Stomach smooth muscle (tissue), 2 donors: ENCODE measurements around the gene MYOG.

Source experiments
- H3K27ac ChIP-seq: one replicate; pipeline ENCODE4 v1.7.0; 2013; ENCODE audit warnings: mild to moderate bottlenecking, low read length, inconsistent platforms
- H3K27me3 ChIP-seq, 2 donors: one replicate each; pipeline ENCODE4 v1.7.0; 2013; ENCODE audit warnings: low read length in 2 of 2; ENCODE audit not compliant: insufficient read depth in 2 of 2, control insufficient read depth in 1 of 2
- H3K36me3 ChIP-seq, 2 donors: one replicate each; pipeline ENCODE4 v1.7.0; 2013; ENCODE audit warnings: low read length in 2 of 2; ENCODE audit not compliant: control insufficient read depth in 2 of 2, insufficient read depth in 2 of 2
- H3K4me1 ChIP-seq: one replicate; pipeline ENCODE4 v1.7.0; 2013; ENCODE audit warnings: low read length; ENCODE audit not compliant: control insufficient read depth, insufficient read depth
- H3K4me3 ChIP-seq, 2 donors: one replicate each; pipeline ENCODE4 v1.7.0; 2013; ENCODE audit warnings: low read length in 2 of 2
- H3K9ac ChIP-seq, 2 donors: one replicate each; pipeline ENCODE4 v1.7.0; 2013; ENCODE audit warnings: low read length in 2 of 2, mild to moderate bottlenecking in 1 of 2
- H3K9me3 ChIP-seq, 2 donors: one replicate each; pipeline ENCODE4 v1.7.0; 2013; ENCODE audit warnings: low read length in 2 of 2; ENCODE audit not compliant: control insufficient read depth in 2 of 2
- donor health status: healthy.
- donor health status: Pancreatic carcinoma.

MYOG gene

GRCh38 chr1:203085528-203086406 is at the start of gene MYOG:
MYOG (minus strand) TSS chr1:203086012; CDS start chr1:203085961, 51 bp downstream.
- peaks cover 4 to 6% of the 10 kb centered on the region in 2 donors for H3K27me3 ChIP-seq
- no peak within 1 kb of the TSS for H3K4me3 ChIP-seq
- H3K4me1 ChIP-seq, result no peaks in the 10 kb centered on the region
- H3K36me3 ChIP-seq, result no peaks in the 10 kb centered on the region
- no peaks in the 10 kb centered on the region for H3K9me3 ChIP-seq
- no peak within 1 kb of the TSS for H3K9ac ChIP-seq
- no peak within 1 kb of the TSS for H3K27ac ChIP-seq

DNA sequence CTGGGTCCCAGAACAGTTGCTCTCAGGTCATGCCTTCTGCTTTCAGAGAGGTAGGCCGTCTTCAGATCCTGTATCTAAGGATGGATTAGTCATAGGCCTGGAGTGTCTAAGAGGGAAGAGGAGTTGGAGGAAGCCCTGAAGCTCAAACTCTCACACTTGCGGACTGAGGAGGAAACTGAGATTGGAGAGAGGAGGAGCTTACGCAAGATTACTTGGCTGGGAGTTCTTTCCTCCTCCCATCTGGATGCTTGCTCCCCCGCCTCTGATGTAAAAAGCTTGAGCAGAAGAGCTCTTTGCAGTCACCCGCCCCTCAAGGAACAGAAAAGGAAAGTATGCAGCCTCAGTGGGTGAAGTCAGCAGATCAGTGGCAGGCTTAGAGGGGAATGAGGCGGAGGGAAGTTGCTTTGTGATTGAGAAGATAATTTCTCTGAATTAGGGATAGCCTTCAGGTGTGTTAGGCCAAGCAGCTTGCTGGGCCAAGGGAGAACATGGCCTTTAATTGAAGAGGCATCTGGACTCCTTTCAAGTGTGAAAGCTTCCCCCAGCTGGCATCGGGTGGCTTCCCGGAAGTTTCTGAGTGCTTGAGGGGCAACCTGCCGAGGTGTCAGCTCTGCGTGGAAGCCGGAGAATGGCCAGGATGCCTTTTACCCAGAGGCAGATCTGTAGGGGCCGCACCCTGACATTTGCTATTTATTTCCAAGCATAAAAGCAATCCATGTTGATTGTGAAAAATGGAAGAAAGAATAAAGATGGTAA is 48.3 kb upstream of the MYOG start:
- Histone ChIP-seq H3K4me3 (no peak overlapping the region), H3K9me3 (no peaks in the 10 kb centered on the region), H3K9ac (no peak overlapping the region), H3K36me3 (no peaks in the 10 kb centered on the region), H3K27ac (no peak overlapping the region), H3K27me3 (peaks cover 0 to under 1% of the 10 kb centered on the region in 2 donors), H3K4me1 (peaks cover 6% of the 10 kb centered on the region)

GRCh38 chr1:203131548-203132200 is 45.9 kb upstream of the MYOG start:
- Histone ChIP-seq H3K9me3 (no peaks in the 10 kb centered on the region), H3K9ac (no peak overlapping the region), H3K4me3 (no peak overlapping the region), H3K4me1 (peaks cover 26% of the 10 kb centered on the region), H3K27me3 (peaks cover 7% of the 10 kb centered on the region in 2 donors), H3K36me3 (no peaks in the 10 kb centered on the region), H3K27ac (no peak overlapping the region)

GRCh38 chr1:203130358-203130985 is 44.7 kb upstream of the MYOG start:
- no peaks in the 10 kb centered on the region for H3K9me3 ChIP-seq
- H3K9ac ChIP-seq, result no peak overlapping the region
- no peak overlapping the region for H3K27ac ChIP-seq
- H3K36me3 ChIP-seq, result no peaks in the 10 kb centered on the region
- H3K4me3 ChIP-seq, result no peak overlapping the region
- peaks cover 31% of the 10 kb centered on the region for H3K4me1 ChIP-seq
- peaks cover 12 to 19% of the 10 kb centered on the region in 2 donors for H3K27me3 ChIP-seq

- peaks cover 31% of the 10 kb centered on the region for H3K4me1 ChIP-seq
- H3K9me3 ChIP-seq, result no peaks in the 10 kb centered on the region
- H3K27ac ChIP-seq, result no peak overlapping the region
- H3K9ac ChIP-seq, result no peak overlapping the region
- H3K27me3 ChIP-seq, result peaks cover 18 to 21% of the 10 kb centered on the region in 2 donors
- H3K36me3 ChIP-seq, result no peaks in the 10 kb centered on the region
- H3K4me3 ChIP-seq, result no peak overlapping the region
Observed at GRCh38 chr1:203129501-203130231, 43.9 kb upstream of the MYOG start.

DNA sequence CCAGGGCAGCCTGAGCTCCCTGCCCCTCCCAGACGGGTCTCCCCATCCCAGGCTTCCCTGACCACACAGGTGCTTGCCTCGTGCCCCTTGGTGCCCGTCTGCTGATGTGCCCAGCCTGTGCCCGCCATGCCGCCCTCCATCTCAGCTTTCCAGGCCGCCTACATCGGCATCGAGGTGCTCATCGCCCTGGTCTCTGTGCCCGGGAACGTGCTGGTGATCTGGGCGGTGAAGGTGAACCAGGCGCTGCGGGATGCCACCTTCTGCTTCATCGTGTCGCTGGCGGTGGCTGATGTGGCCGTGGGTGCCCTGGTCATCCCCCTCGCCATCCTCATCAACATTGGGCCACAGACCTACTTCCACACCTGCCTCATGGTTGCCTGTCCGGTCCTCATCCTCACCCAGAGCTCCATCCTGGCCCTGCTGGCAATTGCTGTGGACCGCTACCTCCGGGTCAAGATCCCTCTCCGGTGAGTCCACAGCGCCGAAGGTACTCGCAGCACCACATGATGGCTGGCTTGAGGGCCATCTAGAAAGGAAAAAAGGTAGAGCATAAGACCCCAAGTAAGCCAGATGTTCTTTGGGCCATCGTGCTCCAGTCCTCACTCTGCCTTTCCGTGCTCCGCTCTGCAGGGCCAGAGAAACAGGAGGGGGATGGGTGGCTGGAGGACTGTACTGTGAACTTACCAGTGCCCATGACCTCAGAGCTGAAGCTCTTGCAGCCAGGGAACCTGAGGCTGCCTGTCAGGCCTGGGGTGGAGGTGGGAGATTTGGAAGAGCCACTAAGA is 43.1 kb upstream of the MYOG start:
- no peak overlapping the region for H3K27ac ChIP-seq
- H3K9ac ChIP-seq, result no peak overlapping the region
- H3K4me3 ChIP-seq, result peak overlapping the region in 1 of 2 donors; percentile 73
- H3K9me3 ChIP-seq, result no peaks in the 10 kb centered on the region
- peaks cover 31% of the 10 kb centered on the region for H3K4me1 ChIP-seq
- H3K36me3 ChIP-seq, result no peaks in the 10 kb centered on the region
- H3K27me3 ChIP-seq, result peaks cover 24% of the 10 kb centered on the region in 2 donors

DNA sequence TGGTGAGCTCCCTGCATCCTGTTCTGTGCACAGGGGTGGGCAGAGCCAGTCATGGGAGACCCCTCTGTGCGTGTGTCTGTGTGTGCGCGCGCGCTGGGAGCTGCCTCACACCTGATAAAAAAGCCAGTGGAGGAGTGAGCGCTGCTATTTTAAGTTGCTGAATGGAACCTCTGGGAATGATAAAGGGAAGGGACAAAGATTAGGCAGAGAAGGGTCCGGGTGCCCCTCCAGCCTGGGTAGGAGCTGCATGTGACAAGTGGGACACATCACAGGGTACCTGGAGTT is 42.6 kb upstream of the MYOG start:
- no peak overlapping the region for H3K27ac ChIP-seq
- no peaks in the 10 kb centered on the region for H3K9me3 ChIP-seq
- H3K36me3 ChIP-seq, result no peaks in the 10 kb centered on the region
- H3K4me3 ChIP-seq, result peak overlapping the region; percentile 63 to 73
- H3K9ac ChIP-seq, result no peak overlapping the region
- peaks cover 31% of the 10 kb centered on the region for H3K4me1 ChIP-seq
- peaks cover 25 to 30% of the 10 kb centered on the region in 2 donors for H3K27me3 ChIP-seq

- no peak within 1 kb of the TSS for H3K27ac ChIP-seq
- peak within 1 kb of the TSS; percentile 63 to 73 for H3K4me3 ChIP-seq
- H3K27me3 ChIP-seq, result peaks cover 28 to 32% of the 10 kb centered on the region in 2 donors
- no peaks in the 10 kb centered on the region for H3K36me3 ChIP-seq
- peak within 1 kb of the TSS in 1 of 2 donors; percentile 45 for H3K9ac ChIP-seq
- H3K4me1 ChIP-seq, result peaks cover 31% of the 10 kb centered on the region
- no peaks in the 10 kb centered on the region for H3K9me3 ChIP-seq
Observed at GRCh38 chr1:203127666-203128430, 42.0 kb upstream of the MYOG start, which contains the start of gene ADORA1. ADORA1 (plus strand) TSS chr1:203127726; CDS start chr1:203128842, 1,116 bp downstream.
